Measurements from ENCODE around the gene RRAGB. TPM values are rescaled to one million over a fixed set of nuclear protein-coding genes. Genes with fewer than 3 reads are reported as not detected.
"Not testable (repeated sequence)": the region's sequence is repeated elsewhere in the genome, so short reads cannot be mapped to it uniquely, and the experiment has no call there.

Gene RRAGB
- total RNA-seq, 2 experiments from 2014 or later: 9.6 to 11.9 TPM

DNA sequence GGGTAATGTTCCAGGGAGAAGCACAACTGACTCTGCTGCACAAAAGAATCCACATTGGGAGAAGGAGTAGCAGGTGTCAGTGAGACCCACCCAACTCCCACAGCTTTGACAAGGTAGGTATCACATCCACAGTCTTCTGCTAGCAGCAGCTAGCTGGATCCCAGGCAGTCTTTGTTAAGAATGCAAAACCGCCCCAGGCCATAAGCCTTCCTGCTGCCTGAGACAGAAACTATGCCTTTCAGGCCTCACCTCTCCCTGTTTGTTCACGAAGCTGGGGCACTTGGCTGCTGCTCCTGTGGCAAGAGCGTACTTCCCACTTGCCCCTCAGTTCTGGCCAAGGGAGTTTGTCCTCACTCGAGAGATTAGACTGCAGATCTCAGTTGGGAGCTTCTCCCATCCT is 21.4 kb downstream of the RRAGB start:
- H2AFZ ChIP-seq (ENCODE audit: low read length): no peak overlapping the region
- no peaks in the 10 kb centered on the region for H4K20me1 ChIP-seq (ENCODE audit: insufficient read depth, low read length)
- no peaks in the 10 kb centered on the region for H3K4me1 ChIP-seq (ENCODE audit: insufficient read depth, low read length, poor library complexity, severe bottlenecking)
- no peaks in the 10 kb centered on the region for H3K9me3 ChIP-seq (ENCODE audit: low read length)
- DNase-seq (ENCODE audit: low spot score): no peak
- H3K9me2 ChIP-seq (ENCODE audit: insufficient read depth, low read length): no peaks in the 10 kb centered on the region
- no peak for TF ChIP-seq EZH2phosphoT487 (IDR thresholded peaks at IDR 0.05; ENCODE audit: borderline replicate concordance, low read depth, low read length)
- TF ChIP-seq, protein P1, sequence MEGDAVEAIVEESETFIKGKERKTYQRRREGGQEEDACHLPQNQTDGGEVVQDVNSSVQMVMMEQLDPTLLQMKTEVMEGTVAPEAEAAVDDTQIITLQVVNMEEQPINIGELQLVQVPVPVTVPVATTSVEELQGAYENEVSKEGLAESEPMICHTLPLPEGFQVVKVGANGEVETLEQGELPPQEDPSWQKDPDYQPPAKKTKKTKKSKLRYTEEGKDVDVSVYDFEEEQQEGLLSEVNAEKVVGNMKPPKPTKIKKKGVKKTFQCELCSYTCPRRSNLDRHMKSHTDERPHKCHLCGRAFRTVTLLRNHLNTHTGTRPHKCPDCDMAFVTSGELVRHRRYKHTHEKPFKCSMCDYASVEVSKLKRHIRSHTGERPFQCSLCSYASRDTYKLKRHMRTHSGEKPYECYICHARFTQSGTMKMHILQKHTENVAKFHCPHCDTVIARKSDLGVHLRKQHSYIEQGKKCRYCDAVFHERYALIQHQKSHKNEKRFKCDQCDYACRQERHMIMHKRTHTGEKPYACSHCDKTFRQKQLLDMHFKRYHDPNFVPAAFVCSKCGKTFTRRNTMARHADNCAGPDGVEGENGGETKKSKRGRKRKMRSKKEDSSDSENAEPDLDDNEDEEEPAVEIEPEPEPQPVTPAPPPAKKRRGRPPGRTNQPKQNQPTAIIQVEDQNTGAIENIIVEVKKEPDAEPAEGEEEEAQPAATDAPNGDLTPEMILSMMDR (conservative IDR thresholded peaks at IDR 0.05; ENCODE audit: low read length): no peak
- intact Hi-C loops (cut with micrococcal nuclease; ENCODE audit: unreplicated experiment): no loop called here
- H3K4me3 ChIP-seq (ENCODE audit: low read depth, low read length, poor library complexity, severe bottlenecking): no peak overlapping the region
- ChIA-PET POLR2A (interaction anchor here (0.6 kb wide), 1 partner anchor 583 kb away, joined by 3 read pairs; no protein-coding TSS in a partner anchor), CTCF (ENCODE audit: unreplicated experiment) (no interaction called here)
- H3K79me2 ChIP-seq (ENCODE audit: insufficient read depth, low read depth, low read length): no peaks in the 10 kb centered on the region
- H3K27ac ChIP-seq (ENCODE audit: low read depth, low read length, poor library complexity, severe bottlenecking): no peak overlapping the region
- no TSS peak for BruUV-seq (replicated peaks)
- H3K4me2 ChIP-seq (ENCODE audit: low read length): no peak overlapping the region
- H3K36me3 ChIP-seq (ENCODE audit: insufficient read depth, low read length): peaks cover 58% of the 10 kb centered on the region

- POLR2A ChIA-PET: no interaction called here
- TF ChIP-seq EZH2phosphoT487 (IDR thresholded peaks at IDR 0.05; ENCODE audit: borderline replicate concordance, low read depth, low read length): no peak
- TF ChIP-seq, protein P1 (conservative IDR thresholded peaks at IDR 0.05; ENCODE audit: low read length): no peak
- BruUV-seq (replicated peaks): no TSS peak
- Histone ChIP-seq H3K9me3 (ENCODE audit: low read length) (no peaks in the 10 kb centered on the region), H2AFZ (ENCODE audit: low read length) (no peak overlapping the region), H3K4me2 (ENCODE audit: low read length) (no peak overlapping the region), H3K9me2 (ENCODE audit: insufficient read depth, low read length) (no peaks in the 10 kb centered on the region), H3K4me1 (ENCODE audit: insufficient read depth, low read length, poor library complexity, severe bottlenecking) (no peaks in the 10 kb centered on the region), H4K20me1 (ENCODE audit: insufficient read depth, low read length) (no peaks in the 10 kb centered on the region), H3K79me2 (ENCODE audit: insufficient read depth, low read depth, low read length) (no peaks in the 10 kb centered on the region), H3K36me3 (ENCODE audit: insufficient read depth, low read length) (peaks cover 35% of the 10 kb centered on the region), H3K4me3 (ENCODE audit: low read depth, low read length, poor library complexity, severe bottlenecking) (no peak overlapping the region), H3K27ac (ENCODE audit: low read depth, low read length, poor library complexity, severe bottlenecking) (no peak overlapping the region)
- CTCF ChIA-PET (ENCODE audit: unreplicated experiment): no interaction called here
- DNase-seq (ENCODE audit: low spot score): no peak
- intact Hi-C loops (cut with micrococcal nuclease; ENCODE audit: unreplicated experiment): no loop called here
Observed at GRCh38 chrX:55742649-55743048, 25.1 kb downstream of the RRAGB start.

- BruUV-seq (replicated peaks); DNase-seq (ENCODE audit: low spot score); H3K4me3 ChIP-seq (ENCODE audit: low read depth, low read length, poor library complexity, severe bottlenecking); H2AFZ ChIP-seq (ENCODE audit: low read length); H3K79me2 ChIP-seq (ENCODE audit: insufficient read depth, low read depth, low read length); H3K9me3 ChIP-seq (ENCODE audit: low read length); POLR2A ChIA-PET; H3K9me2 ChIP-seq (ENCODE audit: insufficient read depth, low read length); H3K4me1 ChIP-seq (ENCODE audit: insufficient read depth, low read length, poor library complexity, severe bottlenecking); intact Hi-C loops (cut with micrococcal nuclease; ENCODE audit: unreplicated experiment); H4K20me1 ChIP-seq (ENCODE audit: insufficient read depth, low read length); H3K4me2 ChIP-seq (ENCODE audit: low read length); CTCF ChIA-PET (ENCODE audit: unreplicated experiment); H3K27ac ChIP-seq (ENCODE audit: low read depth, low read length, poor library complexity, severe bottlenecking): not testable (repeated sequence)
- H3K36me3 ChIP-seq (ENCODE audit: insufficient read depth, low read length): peaks cover 11% of the 10 kb centered on the region
Observed at GRCh38 chrX:55748463-55748862, 30.9 kb downstream of the RRAGB start.
